HAP-1 (cell line): ENCODE measurements around the gene ID2.

Experiments used
- DNase-seq, 2 experiments: peaks; one replicate each; pipeline ENCODE4 v3.0.0-alpha.2; 2016 to 2020; ENCODE audit warnings: low spot score in 2 of 2
- H3K27me3 ChIP-seq: fragments of 250-450 bp; sonication (Bioruptor Pico); 2 replicates; pipeline ENCODE4 v1.5.1; 2020; ENCODE audit warnings: low read depth, mild to moderate bottlenecking, moderate library complexity
- H3K36me3 ChIP-seq: fragments of 250-450 bp; sonication (Bioruptor Pico); replicated peaks from 2 replicates; pipeline ENCODE4 v1.5.1; 2020; ENCODE audit warnings: mild to moderate bottlenecking
- H3K4me1 ChIP-seq: fragments of 250-450 bp; sonication (Bioruptor Pico); 2 replicates; pipeline ENCODE4 v1.5.1; 2020; ENCODE audit warnings: mild to moderate bottlenecking
- H3K4me3 ChIP-seq: fragments of 250-450 bp; sonication (Bioruptor Pico); 2 replicates; pipeline ENCODE4 v1.5.1; 2020; ENCODE audit warnings: mild to moderate bottlenecking, moderate library complexity
- H3K9me3 ChIP-seq: fragments of 250-450 bp; sonication (Bioruptor Pico); 2 replicates; pipeline ENCODE4 v1.5.1; 2020; ENCODE audit warnings: mild to moderate bottlenecking, moderate library complexity
- in situ Hi-C: fragments of 300-500 bp; cut with MboI; formaldehyde crosslinking; loops from 3 replicates; pipeline ENCODE4 v1.14.3; 2020; ENCODE audit warnings: low sequenced_read_pairs, inconsistent platforms, mixed read lengths

ID2 gene

GRCh38 chr2:8656160-8656641, 25.7 kb upstream of the ID2 start:
- Histone ChIP-seq H3K4me3 (no peak overlapping the region), H3K36me3 (no peaks in the 10 kb centered on the region), H3K9me3 (no peaks in the 10 kb centered on the region), H3K4me1 (no peaks in the 10 kb centered on the region), H3K27me3 (no peaks in the 10 kb centered on the region)
- in situ Hi-C loops, result no loop called here
- no peak for DNase-seq

GRCh38 chr2:8656811-8657210, 25.0 kb upstream of the ID2 start:
- in situ Hi-C loops, result no loop called here
- Histone ChIP-seq H3K4me3 (no peak overlapping the region), H3K4me1 (no peaks in the 10 kb centered on the region), H3K36me3 (no peaks in the 10 kb centered on the region), H3K27me3 (no peaks in the 10 kb centered on the region), H3K9me3 (no peaks in the 10 kb centered on the region)
- no peak for DNase-seq

- Histone ChIP-seq H3K4me1 (no peaks in the 10 kb centered on the region), H3K36me3 (no peaks in the 10 kb centered on the region), H3K27me3 (no peaks in the 10 kb centered on the region), H3K9me3 (no peaks in the 10 kb centered on the region), H3K4me3 (no peak overlapping the region)
- no peak for DNase-seq
- in situ Hi-C loops, result no loop called here
Observed at GRCh38 chr2:8657423-8658062, 24.3 kb upstream of the ID2 start.

- in situ Hi-C loops, result no loop called here
- no peak overlapping the region for H3K4me3 ChIP-seq
- no peaks in the 10 kb centered on the region for H3K36me3 ChIP-seq
- DNase-seq, result no peak
- H3K9me3 ChIP-seq, result no peaks in the 10 kb centered on the region
- H3K27me3 ChIP-seq, result no peaks in the 10 kb centered on the region
- no peaks in the 10 kb centered on the region for H3K4me1 ChIP-seq
Observed at GRCh38 chr2:8658064-8658862, 23.6 kb upstream of the ID2 start.

- Histone ChIP-seq H3K4me3 (no peak overlapping the region), H3K9me3 (no peaks in the 10 kb centered on the region), H3K36me3 (no peaks in the 10 kb centered on the region), H3K4me1 (no peaks in the 10 kb centered on the region), H3K27me3 (no peaks in the 10 kb centered on the region)
- in situ Hi-C loops, result no loop called here
- no peak for DNase-seq
Observed at GRCh38 chr2:8659092-8659734, 22.6 kb upstream of the ID2 start.

GRCh38 chr2:8659735-8660492, 21.9 kb upstream of the ID2 start:
- in situ Hi-C loops, result no loop called here

GRCh38 chr2:8661235-8661634, 20.6 kb upstream of the ID2 start:
- H3K36me3 ChIP-seq, result no peaks in the 10 kb centered on the region
- H3K4me3 ChIP-seq, result no peak overlapping the region
- no peak for DNase-seq
- no peaks in the 10 kb centered on the region for H3K27me3 ChIP-seq
- H3K9me3 ChIP-seq, result no peaks in the 10 kb centered on the region
- H3K4me1 ChIP-seq, result no peaks in the 10 kb centered on the region
- in situ Hi-C loops, result no loop called here

More at GRCh38 chr2:8659735-8660492, 21.9 kb upstream of the ID2 start:
- Histone ChIP-seq H3K4me3 (no peak overlapping the region), H3K27me3 (no peaks in the 10 kb centered on the region), H3K4me1 (no peaks in the 10 kb centered on the region), H3K36me3 (no peaks in the 10 kb centered on the region), H3K9me3 (no peaks in the 10 kb centered on the region)
- DNase-seq, result no peak

- Histone ChIP-seq H3K27me3 (no peaks in the 10 kb centered on the region), H3K4me1 (no peaks in the 10 kb centered on the region), H3K9me3 (no peaks in the 10 kb centered on the region), H3K4me3 (no peak overlapping the region), H3K36me3 (no peaks in the 10 kb centered on the region)
- in situ Hi-C loops, result no loop called here
- DNase-seq, result no peak
Observed at GRCh38 chr2:8661736-8662135, 20.1 kb upstream of the ID2 start.

- no peak for DNase-seq
- no peaks in the 10 kb centered on the region for H3K27me3 ChIP-seq
Observed at GRCh38 chr2:8662239-8662879, 19.5 kb upstream of the ID2 start.

GRCh38 chr2:8663997-8664396, 17.9 kb upstream of the ID2 start:
- H3K4me1 ChIP-seq, result no peaks in the 10 kb centered on the region
- no peaks in the 10 kb centered on the region for H3K27me3 ChIP-seq
- H3K36me3 ChIP-seq, result no peaks in the 10 kb centered on the region
- in situ Hi-C loops, result no loop called here
- H3K4me3 ChIP-seq, result no peak overlapping the region
- H3K9me3 ChIP-seq, result no peaks in the 10 kb centered on the region
- DNase-seq, result no peak

More at GRCh38 chr2:8662239-8662879, 19.5 kb upstream of the ID2 start:
- Histone ChIP-seq H3K4me3 (no peak overlapping the region), H3K36me3 (no peaks in the 10 kb centered on the region), H3K4me1 (no peaks in the 10 kb centered on the region), H3K9me3 (no peaks in the 10 kb centered on the region)
- in situ Hi-C loops, result no loop called here

- H3K4me1 ChIP-seq, result no peaks in the 10 kb centered on the region
- in situ Hi-C loops, result no loop called here
- H3K9me3 ChIP-seq, result no peaks in the 10 kb centered on the region
- no peaks in the 10 kb centered on the region for H3K27me3 ChIP-seq
- H3K36me3 ChIP-seq, result no peaks in the 10 kb centered on the region
- no peak overlapping the region for H3K4me3 ChIP-seq
- DNase-seq, result no peak
Observed at GRCh38 chr2:8666581-8666980, 15.3 kb upstream of the ID2 start.

GRCh38 chr2:8667896-8668512, 13.9 kb upstream of the ID2 start:
- H3K36me3 ChIP-seq, result no peaks in the 10 kb centered on the region
- no peak for DNase-seq
- no peak overlapping the region for H3K4me3 ChIP-seq
- no peaks in the 10 kb centered on the region for H3K27me3 ChIP-seq
- H3K4me1 ChIP-seq, result no peaks in the 10 kb centered on the region
- in situ Hi-C loops, result no loop called here
- no peaks in the 10 kb centered on the region for H3K9me3 ChIP-seq
